Gastroesophageal sphincter (tissue), 3 donors: ENCODE results near the gene ZNF880.

ENCODE experiments used
- CTCF ChIP-seq, 4 experiments: fragments of 200-600 bp in 2 of 4; fragments of 450-650 bp in 2 of 4; sonication (generic) in 1 of 4; IDR thresholded peaks; one replicate each; pipeline ENCODE4 v1.5.1; 2017 to 2019; ENCODE audit warnings: antibody characterized with exemption in 4 of 4, mild to moderate bottlenecking in 2 of 4, moderate library complexity in 2 of 4
- EP300 ChIP-seq: sonication (generic); formaldehyde crosslinking; IDR thresholded peaks from one replicate; pipeline ENCODE4 v1.6.1; 2017; ENCODE audit warnings: antibody characterized with exemption, mild to moderate bottlenecking

- TF ChIP-seq CTCF (IDR thresholded peaks at IDR 0.05) = no peak
- no peak for TF ChIP-seq EP300
Observed at GRCh38 chr19:52335768-52336116, 34.0 kb upstream of the ZNF880 start.
